AG04450 (cell line): Measurements from ENCODE around the gene DCLK1. TPM values are rescaled to one million over a fixed set of nuclear protein-coding genes. Genes with fewer than 3 reads are reported as not detected.
A peak's percentile ranks its signal among the peaks of the same experiment; 100 is the strongest.

Source experiments
- CTCF ChIA-PET: fragments of 300-600, 350-600 bp; formaldehyde crosslinking; extraction: SDS; loops from one replicate; lab custom pipeline; 2022; ENCODE audit warnings: antibody characterized with exemption, inconsistent platforms; lab: Charles Lee
- POLR2A ChIA-PET: fragments of 350-600 bp; formaldehyde crosslinking; extraction: SDS; loops from one replicate; lab custom pipeline; 2021; ENCODE audit warnings: antibody characterized with exemption, inconsistent platforms; lab: Yijun Ruan, JAX
- DNase-seq: peaks from one replicate; pipeline ENCODE4 v3.0.0-alpha.2; 2011; ENCODE audit warnings: low read depth, low spot score
- H3K27ac ChIP-seq: one replicate; pipeline ENCODE4 v1.5.1; 2012; ENCODE audit warnings: low read depth, low read length, control low read depth
- H3K27me3 ChIP-seq: one replicate; pipeline ENCODE4 v1.6.0; 2012; ENCODE audit warnings: low read length; ENCODE audit not compliant: control insufficient read depth, insufficient read depth
- H3K4me3 ChIP-seq: 2 replicates; pipeline ENCODE4 v1.5.1; 2011; ENCODE audit warnings: mild to moderate bottlenecking, low read depth, low read length, control low read depth
- H3K9me3 ChIP-seq: 2 replicates; pipeline ENCODE4 v1.5.1; 2012; ENCODE audit warnings: low read length; ENCODE audit not compliant: control insufficient read depth, insufficient read depth
- CTCF ChIP-seq: IDR thresholded peaks from 2 replicates; pipeline ENCODE4 v1.5.1; 2011; ENCODE audit warnings: low read depth, low read length, control low read depth, inconsistent platforms
- polyA plus RNA-seq: library from polyadenylated mRNA; depleted of rRNA; stranded (reverse); fragments of >200 nt; gene quantifications from 2 replicates; pipeline ENCODE4 v1.2.3, GENCODE V29; 2011

DCLK1 gene
- polyA plus RNA-seq, 1 experiment, result not detected

DNA sequence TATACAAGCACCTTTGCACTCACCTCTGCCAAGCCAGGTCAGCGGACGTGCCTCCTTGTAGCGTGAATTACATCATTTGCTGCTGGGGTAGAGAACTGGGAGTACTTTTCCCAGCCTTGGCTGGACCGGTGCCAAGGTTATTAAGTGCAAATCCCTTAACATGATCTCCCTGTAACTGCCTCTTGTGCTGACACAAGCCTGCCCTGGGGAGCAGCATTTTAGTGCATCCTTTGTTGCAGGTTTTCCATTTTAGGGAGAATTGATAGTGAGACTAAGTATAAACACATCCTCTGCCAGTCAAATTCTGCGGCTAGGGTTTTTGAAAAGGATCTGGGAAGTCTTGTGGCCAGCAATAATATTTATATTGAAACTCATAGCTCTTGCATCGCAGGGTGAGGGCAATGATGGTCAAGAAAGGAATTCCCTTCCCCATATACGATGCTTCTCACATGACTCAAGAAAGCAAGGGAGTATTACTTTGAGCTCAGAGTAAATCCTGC lies 32.7 kb upstream of the DCLK1 start:
- Histone ChIP-seq H3K27me3 (peaks cover 2% of the 10 kb centered on the region), H3K9me3 (no peaks in the 10 kb centered on the region), H3K27ac (no peak overlapping the region), H3K4me3 (no peak overlapping the region)
- POLR2A ChIA-PET, result no interaction called here
- TF ChIP-seq CTCF, result no peak
- DNase-seq, result peak; percentile 55
- CTCF ChIA-PET, result interaction anchor here (1.6 kb wide), 1 partner anchor 111 kb away, joined by 4 read pairs; no protein-coding TSS in a partner anchor

GRCh38 chr13:36163286-36163685 lies 32.1 kb upstream of the DCLK1 start:
- Histone ChIP-seq H3K27ac (no peak overlapping the region), H3K9me3 (no peaks in the 10 kb centered on the region), H3K4me3 (no peak overlapping the region), H3K27me3 (peaks cover 2% of the 10 kb centered on the region)
- no peak for TF ChIP-seq CTCF
- POLR2A ChIA-PET, result no interaction called here
- CTCF ChIA-PET, result no interaction called here
- no peak for DNase-seq

- H3K27ac ChIP-seq, result no peak overlapping the region
- ChIA-PET POLR2A (no interaction called here), CTCF (interaction anchor here (1.0 kb wide), 1 partner anchor 181 kb away, joined by 3 read pairs; no protein-coding TSS in a partner anchor)
- DNase-seq, result no peak
- TF ChIP-seq CTCF, result no peak
- H3K9me3 ChIP-seq, result no peaks in the 10 kb centered on the region
- H3K4me3 ChIP-seq, result no peak overlapping the region
- H3K27me3 ChIP-seq, result peaks cover 2% of the 10 kb centered on the region
Observed at GRCh38 chr13:36160297-36160696, 29.1 kb upstream of the DCLK1 start.

DNA sequence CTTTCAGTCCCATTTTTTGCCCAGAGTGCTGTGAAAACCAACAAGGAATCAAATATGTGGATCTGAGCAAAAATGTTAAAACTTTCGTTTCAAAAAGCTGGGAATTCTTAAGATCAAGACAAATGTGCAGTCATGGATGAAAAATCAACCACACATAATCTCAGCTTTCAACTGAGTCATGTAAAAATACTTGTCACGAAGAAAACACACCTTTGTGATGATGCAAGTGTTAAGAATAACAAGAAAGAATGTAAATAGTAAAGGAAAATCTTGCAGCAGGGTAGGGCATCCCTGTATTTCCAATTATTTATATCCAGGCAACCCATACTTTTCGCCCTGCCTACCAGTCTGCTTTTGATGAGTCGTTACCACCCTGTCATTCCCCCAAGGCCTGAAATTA lies 27.4 kb upstream of the DCLK1 start:
- POLR2A ChIA-PET, result no interaction called here
- CTCF ChIA-PET, result interaction anchor here (1.3 kb wide), 1 partner anchor 117 kb away, joined by 4 read pairs; no protein-coding TSS in a partner anchor

More for the DNA sequence above, 27.4 kb upstream of the DCLK1 start:
- TF ChIP-seq CTCF, result no peak
- Histone ChIP-seq H3K4me3 (no peak overlapping the region), H3K9me3 (peaks cover 4% of the 10 kb centered on the region; the same call in 1 of the 2 replicates), H3K27ac (no peak overlapping the region), H3K27me3 (peaks cover 6% of the 10 kb centered on the region)
- no peak for DNase-seq
